Activated T-cell treated with anti-CD3 and anti-CD28 coated beads, Interleukin-2, amount 50 U/mL, for 24 hours (primary cell): ENCODE data around the gene AXIN1.
"Not testable (repeated sequence)": the region's sequence is repeated elsewhere in the genome, so short reads cannot be mapped to it uniquely, and the experiment has no call there.

Experiments
- DNase-seq: peaks from one replicate; pipeline ENCODE4 v3.0.0-alpha.2; 2020
- H3K27ac Mint-ChIP-seq: 2 replicates; pipeline ENCODE4 v1.8.0; 2020; ENCODE audit warnings: mild to moderate bottlenecking, mixed read lengths
- H3K27me3 Mint-ChIP-seq: 2 replicates; pipeline ENCODE4 v1.8.0; 2020; ENCODE audit warnings: mixed read lengths
- H3K36me3 Mint-ChIP-seq: 2 replicates; pipeline ENCODE4 v1.8.0; 2020; ENCODE audit warnings: low read depth, mixed read lengths
- H3K4me1 Mint-ChIP-seq: 2 replicates; pipeline ENCODE4 v1.8.0; 2020; ENCODE audit warnings: low read depth, mixed read lengths
- H3K4me3 Mint-ChIP-seq: 2 replicates; pipeline ENCODE4 v1.8.0; 2020; ENCODE audit warnings: mild to moderate bottlenecking, moderate library complexity, mixed read lengths
- H3K9me3 Mint-ChIP-seq: 2 replicates; pipeline ENCODE4 v1.8.0; 2020; ENCODE audit warnings: mixed read lengths

AXIN1 gene

DNA sequence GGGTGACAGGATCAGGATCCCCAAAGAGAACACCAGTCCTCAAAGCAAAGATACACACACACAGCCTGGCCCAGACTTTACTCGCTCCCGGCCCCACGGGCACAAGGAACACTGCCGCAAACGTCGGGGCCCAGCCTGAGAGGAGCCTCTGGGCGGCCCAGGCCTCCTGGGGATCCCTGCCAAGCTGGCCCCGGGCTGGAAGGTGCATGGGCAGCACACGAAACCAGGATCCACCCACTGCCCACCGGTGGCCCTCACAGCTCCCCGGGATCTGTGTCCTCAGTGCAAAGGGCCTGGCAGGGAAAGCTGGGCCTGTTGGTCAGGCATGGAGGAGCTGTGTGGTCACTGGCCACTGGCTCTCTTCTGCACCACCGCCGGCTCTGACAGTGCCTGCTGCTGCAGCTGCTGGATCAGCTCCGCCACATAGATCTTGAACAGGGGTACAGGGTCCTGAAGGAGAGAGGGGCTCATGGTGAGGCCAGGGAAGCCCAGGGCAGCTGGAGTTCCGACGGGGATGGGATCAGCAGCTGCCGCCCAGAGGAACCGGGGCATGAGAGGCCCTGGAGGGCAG is 14.9 kb upstream of the AXIN1 start:
- Mint-ChIP-seq H3K9me3 (no peaks in the 10 kb centered on the region), H3K4me3 (no peak overlapping the region), H3K27ac (no peak overlapping the region)

DNA sequence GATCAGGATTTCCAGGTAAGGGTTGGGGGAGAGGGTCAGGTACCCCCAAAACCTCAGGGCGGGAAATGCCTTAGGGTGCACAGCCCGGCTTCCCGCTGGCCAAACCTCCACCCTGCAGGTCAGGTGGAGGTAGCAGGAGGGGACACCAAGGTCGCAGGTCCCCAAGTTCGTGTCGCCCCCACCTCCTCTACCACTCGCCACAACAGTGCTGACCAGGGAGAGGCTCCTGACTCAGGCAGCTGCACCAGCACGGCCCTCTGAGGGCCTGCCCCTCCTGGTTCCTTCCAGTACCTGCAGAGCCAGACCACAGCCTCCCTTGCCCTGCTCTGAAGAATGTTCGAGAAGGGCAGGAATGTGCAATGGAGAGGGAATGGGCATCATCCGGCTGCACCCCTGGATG is 14.0 kb upstream of the AXIN1 start:
- H3K4me1 Mint-ChIP-seq = peaks cover 19% of the 10 kb centered on the region
- no peaks in the 10 kb centered on the region for H3K9me3 Mint-ChIP-seq
- H3K27me3 Mint-ChIP-seq = no peaks in the 10 kb centered on the region
- no peak overlapping the region for H3K4me3 Mint-ChIP-seq
- H3K36me3 Mint-ChIP-seq = peaks cover 34% of the 10 kb centered on the region
- H3K27ac Mint-ChIP-seq = no peak overlapping the region
- no peak for DNase-seq

More for the DNA sequence above, 14.9 kb upstream of the AXIN1 start:
- Mint-ChIP-seq H3K27me3 (no peaks in the 10 kb centered on the region), H3K36me3 (peaks cover 42% of the 10 kb centered on the region), H3K4me1 (peaks cover 17% of the 10 kb centered on the region)
- DNase-seq = no peak

DNA sequence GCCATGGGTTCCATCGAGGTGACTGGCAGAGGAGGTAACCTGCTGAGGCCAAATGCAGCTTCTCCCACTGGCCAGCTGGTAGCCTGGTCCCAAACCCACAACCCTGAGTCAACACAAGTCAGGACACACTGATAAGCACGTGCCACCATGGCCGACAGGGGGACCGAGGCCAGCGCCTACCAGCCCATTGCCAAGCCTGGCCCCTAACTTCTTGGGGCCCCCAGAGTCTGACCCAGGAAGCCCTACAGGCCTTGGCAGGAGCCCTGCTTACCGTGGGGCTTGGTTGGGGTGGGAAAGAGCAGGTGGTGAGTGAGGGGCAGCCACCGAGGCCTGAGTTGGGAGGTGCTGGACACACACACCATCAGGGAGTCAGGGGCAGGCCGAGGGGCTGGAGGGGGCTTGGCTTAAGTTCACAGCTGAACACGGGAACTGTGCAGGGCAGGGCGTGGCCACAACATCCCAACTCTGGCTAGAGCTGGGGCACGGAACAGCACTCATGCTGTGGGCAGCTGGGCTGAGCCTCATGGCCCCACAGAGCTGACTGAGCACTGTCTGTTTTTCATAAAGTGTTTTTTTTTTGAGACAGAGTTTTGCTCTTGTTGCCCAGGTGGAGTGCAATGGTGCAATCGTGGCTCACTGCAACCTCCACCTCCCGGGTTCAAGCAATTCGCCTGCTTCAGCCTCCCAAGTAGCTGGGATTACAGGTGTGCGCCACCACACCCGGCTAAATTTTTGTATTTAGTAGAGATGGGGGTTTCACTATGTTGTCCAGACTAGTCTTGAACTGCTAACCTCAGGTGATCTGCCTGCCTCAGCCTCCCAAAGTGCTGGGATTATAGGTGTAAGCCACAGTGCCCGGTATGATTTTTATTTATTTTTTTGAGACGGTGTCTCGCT is 12.3 kb upstream of the AXIN1 start:
- peaks cover 10% of the 10 kb centered on the region for H3K4me1 Mint-ChIP-seq
- no peak overlapping the region for H3K4me3 Mint-ChIP-seq
- no peak for DNase-seq
- peaks cover 31% of the 10 kb centered on the region for H3K36me3 Mint-ChIP-seq
- H3K9me3 Mint-ChIP-seq = no peaks in the 10 kb centered on the region
- H3K27ac Mint-ChIP-seq = no peak overlapping the region
- H3K27me3 Mint-ChIP-seq = no peaks in the 10 kb centered on the region

DNA sequence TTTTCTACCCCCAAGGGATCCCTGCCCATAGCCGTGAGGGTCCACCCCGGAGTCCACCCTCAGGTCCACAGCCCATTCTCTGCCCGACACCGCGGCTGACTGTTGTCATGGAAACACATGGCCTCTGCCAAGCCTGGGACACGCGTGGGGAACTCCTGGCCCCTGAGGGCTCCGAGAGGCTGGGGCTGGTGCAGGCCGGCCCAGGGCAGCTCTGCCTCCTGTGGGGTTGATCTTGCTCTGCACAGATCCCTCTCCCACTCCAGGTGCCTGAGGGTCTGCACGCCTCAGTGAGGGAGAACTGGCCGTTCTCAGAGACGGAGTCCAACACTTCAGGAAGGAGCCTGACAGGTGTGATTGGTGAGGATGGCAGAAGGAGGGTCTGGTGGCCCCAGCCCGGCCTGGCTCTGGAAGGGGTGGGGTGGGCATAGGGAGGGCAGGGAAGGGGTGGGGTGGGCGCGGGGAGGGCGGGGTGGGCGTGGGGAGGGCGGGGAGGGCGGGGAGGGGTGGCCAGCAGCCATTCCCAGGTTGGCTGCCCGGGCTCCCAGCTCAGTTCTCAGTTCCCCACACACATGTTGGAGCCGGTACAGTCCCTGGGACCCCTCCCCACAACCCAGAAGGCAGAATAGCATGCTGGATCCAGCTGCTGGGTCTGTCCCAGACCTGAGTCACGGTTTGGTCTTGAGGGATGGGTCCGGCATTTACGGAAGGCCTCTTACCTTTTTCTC is 11.4 kb upstream of the AXIN1 start:
- Mint-ChIP-seq H3K4me1 (peaks cover 4% of the 10 kb centered on the region), H3K27ac (peak overlapping the region; percentile 26), H3K9me3 (no peaks in the 10 kb centered on the region), H3K27me3 (no peaks in the 10 kb centered on the region), H3K4me3 (no peak overlapping the region), H3K36me3 (peaks cover 22% of the 10 kb centered on the region)
- no peak for DNase-seq

DNA sequence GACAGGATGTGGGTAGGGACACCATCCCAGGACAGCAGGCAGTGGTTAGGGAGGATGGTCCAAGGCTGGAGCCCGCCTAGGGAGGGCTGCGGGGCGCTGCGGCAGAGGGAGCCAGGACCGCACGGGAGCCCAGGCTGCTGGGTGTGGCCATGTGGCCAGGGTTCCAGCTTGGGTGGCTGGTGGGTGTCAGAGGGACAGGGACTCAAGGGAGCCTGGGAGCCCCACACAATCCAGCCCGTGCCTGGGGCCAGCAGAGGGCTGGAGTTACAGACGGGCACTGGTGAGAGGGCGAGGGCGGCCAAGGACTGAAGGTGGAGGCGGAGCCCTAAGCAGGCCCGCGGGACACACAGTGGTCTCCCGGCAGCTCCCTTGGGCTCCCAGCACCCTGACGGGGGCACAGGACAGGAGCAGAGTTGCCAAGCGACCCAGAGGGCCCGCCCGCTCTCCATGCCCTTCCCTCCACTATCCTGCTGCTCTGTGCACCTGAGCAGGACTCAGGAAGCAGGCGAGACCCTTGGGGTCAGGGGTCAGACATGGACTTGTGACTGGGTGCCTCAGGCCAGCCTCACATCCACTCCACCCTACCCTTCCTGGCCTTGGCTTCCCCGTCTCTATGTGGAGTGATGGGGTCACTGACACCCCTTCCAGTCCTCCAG is 10.7 kb upstream of the AXIN1 start:
- H3K9me3 Mint-ChIP-seq = no peaks in the 10 kb centered on the region
- peak overlapping the region; percentile 26 for H3K27ac Mint-ChIP-seq
- H3K27me3 Mint-ChIP-seq = no peaks in the 10 kb centered on the region
- H3K4me1 Mint-ChIP-seq = peaks cover 4% of the 10 kb centered on the region
- DNase-seq = no peak
- peaks cover 16% of the 10 kb centered on the region for H3K36me3 Mint-ChIP-seq
- H3K4me3 Mint-ChIP-seq = no peak overlapping the region

DNA sequence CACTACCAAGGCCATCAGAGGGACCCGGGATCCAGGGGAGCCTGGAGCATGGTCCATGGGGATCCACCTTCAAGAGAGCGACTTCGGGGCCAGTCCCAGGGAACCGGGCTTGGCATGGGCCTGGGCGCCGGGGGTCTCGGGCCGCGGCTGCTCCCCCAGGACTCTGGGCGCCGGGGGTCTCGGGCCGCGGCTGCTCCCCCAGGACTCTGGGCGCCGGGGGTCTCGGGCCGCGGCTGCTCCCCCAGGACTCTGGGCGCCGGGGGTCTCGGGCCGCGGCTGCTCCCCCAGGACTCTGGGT is 10.1 kb upstream of the AXIN1 start:
- H3K36me3 Mint-ChIP-seq = peaks cover 12% of the 10 kb centered on the region
- H3K27ac Mint-ChIP-seq, H3K27me3 Mint-ChIP-seq: not testable (repeated sequence)

DNA sequence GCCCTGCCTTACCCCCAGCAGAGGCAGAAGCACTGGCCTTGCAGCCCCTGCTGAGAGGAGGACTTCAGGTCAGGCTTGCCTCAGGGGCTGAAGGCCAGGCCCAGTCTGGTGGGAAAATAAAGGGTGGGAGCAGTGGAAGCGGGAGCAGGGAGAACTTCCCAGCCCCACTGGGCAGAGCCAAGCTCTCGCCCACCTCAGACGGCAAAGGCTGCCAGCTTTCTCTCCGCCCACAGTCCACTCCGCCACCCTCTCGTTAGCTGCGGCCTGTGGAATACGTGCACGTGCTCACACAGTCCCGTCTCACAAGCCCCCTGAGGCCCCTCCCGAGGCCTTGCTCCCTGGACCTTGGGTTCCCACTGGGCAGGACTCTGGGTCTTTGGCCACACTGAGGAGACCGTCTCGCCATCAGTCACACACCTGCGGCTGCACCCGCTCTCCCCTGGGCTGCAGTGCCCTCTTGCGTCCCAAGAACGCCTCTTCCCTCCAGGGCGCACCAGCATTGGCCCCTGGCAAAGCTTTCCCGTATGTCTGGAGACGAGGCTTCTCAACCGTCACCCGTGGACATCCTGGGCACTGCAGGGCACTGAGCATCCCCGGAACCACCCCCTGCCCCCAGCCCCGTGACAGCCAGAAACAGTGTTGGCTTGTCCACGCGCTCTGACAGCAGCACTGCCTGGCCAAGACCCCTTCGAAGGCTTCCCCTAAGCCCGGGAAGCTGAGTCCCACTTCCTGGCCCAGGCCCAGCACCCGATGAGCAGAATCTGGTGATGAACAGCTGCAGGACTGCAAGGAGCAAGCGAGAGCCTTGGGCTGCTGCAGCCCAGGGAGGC is 9.6 kb upstream of the AXIN1 start:
- no peaks in the 10 kb centered on the region for H3K27me3 Mint-ChIP-seq
- H3K36me3 Mint-ChIP-seq = peaks cover 6% of the 10 kb centered on the region
- no peaks in the 10 kb centered on the region for H3K9me3 Mint-ChIP-seq
- peaks cover 4% of the 10 kb centered on the region for H3K4me1 Mint-ChIP-seq
- peak; percentile 83 for DNase-seq
- H3K4me3 Mint-ChIP-seq = peak overlapping the region; percentile 45
- peak overlapping the region; percentile 47 for H3K27ac Mint-ChIP-seq

More for the DNA sequence above, 10.1 kb upstream of the AXIN1 start:
- H3K4me1 Mint-ChIP-seq, H3K4me3 Mint-ChIP-seq, H3K9me3 Mint-ChIP-seq, DNase-seq: not testable (repeated sequence)

DNA sequence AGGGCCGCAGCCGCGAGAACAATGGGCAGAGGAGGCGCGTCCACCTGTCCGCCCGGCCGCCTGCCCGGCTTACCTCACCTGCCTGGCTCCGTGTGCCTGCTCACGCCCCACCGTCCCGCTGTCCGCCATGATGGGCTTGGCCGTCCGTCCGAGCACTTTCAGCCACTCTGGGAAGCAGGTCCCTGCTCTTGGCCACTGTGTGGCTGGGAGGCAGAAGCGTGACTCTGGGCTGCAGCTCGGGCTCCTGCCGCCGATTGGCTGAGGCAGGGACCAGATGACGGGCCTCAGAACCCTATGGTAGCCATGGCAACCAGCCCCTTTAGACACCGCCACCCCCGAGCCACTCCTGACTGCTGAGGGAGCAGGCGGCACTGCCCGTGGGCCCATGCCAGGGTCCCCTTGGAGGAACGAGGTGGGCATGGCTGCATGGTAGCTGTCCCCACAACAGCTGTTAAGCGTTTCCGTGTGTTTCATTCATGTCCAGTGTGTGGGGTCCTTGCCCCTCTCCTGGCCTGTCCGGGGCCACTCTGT is 8.9 kb upstream of the AXIN1 start:
- no peak for DNase-seq
- Mint-ChIP-seq H3K9me3 (no peaks in the 10 kb centered on the region), H3K27me3 (no peaks in the 10 kb centered on the region), H3K4me3 (no peak overlapping the region), H3K4me1 (peaks cover 4% of the 10 kb centered on the region), H3K36me3 (no peaks in the 10 kb centered on the region), H3K27ac (no peak overlapping the region)

DNA sequence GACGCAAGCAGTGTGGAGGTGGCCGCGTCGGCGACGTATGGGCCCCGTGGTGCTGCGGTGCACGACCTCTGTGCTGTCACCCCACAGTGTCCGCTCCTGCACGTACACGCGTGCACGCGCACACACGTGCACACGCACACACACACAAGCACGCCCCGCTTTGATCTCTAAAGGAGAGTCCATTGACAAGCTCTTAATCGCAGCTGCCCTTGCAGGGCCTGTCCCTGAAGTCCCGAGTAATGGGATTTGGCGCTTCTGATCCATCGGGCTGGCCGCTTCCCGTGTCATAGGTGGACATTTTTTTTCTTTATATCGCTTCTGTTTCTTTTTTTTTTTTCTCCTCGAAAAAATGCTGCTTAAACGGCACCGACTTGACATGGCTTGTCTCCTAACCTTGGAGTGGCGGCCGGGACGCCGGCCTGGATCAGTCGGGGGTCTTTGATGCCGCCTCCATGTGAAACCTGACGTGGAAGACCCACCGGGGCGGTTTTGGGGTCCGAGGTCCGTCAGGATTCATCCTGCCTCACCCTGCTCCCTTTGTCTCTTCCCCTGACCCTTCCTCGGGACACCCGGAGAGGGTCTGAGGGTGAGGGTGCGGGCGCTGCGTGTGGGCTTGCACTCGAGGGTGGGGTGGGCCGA is 8.3 kb upstream of the AXIN1 start:
- no peak for DNase-seq
- no peak overlapping the region for H3K4me3 Mint-ChIP-seq
- H3K9me3 Mint-ChIP-seq = no peaks in the 10 kb centered on the region
- peaks cover 4% of the 10 kb centered on the region for H3K4me1 Mint-ChIP-seq
- no peak overlapping the region for H3K27ac Mint-ChIP-seq
- no peaks in the 10 kb centered on the region for H3K27me3 Mint-ChIP-seq
- H3K36me3 Mint-ChIP-seq = no peaks in the 10 kb centered on the region

DNA sequence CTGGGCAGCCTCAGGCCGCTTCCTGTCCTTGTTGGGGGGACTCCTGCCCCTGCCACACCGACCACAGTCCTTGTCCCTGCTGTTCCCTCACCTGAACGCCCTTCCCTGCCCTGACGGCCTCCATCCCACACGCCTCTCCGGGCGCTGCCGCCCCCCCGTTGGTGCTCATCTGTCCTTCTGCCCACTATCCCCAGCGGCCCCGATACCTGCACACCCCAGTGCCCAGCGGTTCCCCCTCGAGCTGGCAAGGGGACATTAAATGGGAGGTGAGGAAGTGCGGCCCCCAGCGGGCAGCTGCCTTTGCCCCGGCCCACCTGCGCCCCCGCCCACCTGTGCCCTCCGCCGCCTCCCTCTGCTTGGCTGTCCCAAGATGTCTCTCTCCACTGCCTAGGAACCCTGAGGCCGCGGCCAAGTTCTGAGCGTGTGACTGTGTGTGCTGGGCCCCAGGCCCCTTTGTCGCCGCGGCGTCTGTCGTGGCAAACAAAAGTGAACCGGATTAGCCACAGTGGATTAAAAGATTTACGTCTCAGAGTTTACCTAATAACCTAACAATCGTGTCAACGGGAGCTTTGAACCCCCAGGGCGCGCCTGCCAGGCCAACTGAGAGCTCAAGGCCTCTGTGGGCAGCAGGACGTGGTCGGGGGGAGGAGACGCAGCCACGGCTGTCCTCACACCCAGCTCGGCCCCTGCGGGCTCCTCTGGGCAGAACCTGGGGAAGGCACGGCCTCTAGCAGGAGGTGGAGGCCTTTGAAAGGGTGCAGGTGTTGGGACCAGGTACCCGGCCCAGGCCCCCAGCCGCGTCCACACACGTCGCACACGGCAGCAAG is 7.6 kb upstream of the AXIN1 start:
- no peaks in the 10 kb centered on the region for H3K36me3 Mint-ChIP-seq
- H3K27me3 Mint-ChIP-seq = no peaks in the 10 kb centered on the region
- H3K27ac Mint-ChIP-seq = no peak overlapping the region
- DNase-seq = no peak
- H3K9me3 Mint-ChIP-seq = no peaks in the 10 kb centered on the region
- H3K4me3 Mint-ChIP-seq = no peak overlapping the region
- H3K4me1 Mint-ChIP-seq = peaks cover 10% of the 10 kb centered on the region

DNA sequence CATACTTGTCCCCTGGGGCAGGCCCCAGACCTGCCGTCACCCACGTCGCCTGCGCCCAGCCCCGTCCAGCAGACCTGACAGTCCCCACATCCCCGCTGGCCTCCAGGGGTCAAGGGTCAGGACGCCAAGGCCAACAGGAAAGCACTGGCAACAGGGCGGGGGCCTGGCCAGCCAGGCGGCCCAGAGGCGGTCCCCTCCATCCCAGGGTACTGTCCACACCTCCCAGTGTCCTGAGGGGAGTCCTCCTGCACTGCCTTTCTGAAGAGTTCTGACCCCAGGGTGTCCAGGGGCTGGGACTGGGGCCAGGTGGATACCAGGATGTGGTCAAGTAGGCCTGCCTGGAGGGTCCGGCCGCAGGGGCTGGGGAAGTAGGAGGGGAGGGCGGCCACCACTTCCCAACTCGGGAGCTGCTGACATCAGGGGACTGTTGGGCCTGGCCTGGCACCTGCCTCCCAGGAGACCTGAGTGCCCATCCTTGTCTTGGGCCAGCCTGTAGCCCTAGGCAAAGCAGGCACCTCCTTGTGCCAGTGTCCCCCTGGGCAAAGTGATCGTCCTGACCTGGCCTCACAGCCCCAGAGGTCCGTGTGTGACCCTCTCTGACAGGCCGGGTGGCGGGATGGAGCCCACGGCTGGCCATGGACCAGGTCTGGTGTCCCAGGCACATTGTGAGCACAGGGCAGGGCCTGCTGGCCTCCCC is 6.7 kb upstream of the AXIN1 start:
- Mint-ChIP-seq H3K27ac (no peak overlapping the region), H3K9me3 (no peaks in the 10 kb centered on the region), H3K36me3 (no peaks in the 10 kb centered on the region), H3K4me3 (no peak overlapping the region), H3K4me1 (peaks cover 18% of the 10 kb centered on the region), H3K27me3 (no peaks in the 10 kb centered on the region)
- no peak for DNase-seq

DNA sequence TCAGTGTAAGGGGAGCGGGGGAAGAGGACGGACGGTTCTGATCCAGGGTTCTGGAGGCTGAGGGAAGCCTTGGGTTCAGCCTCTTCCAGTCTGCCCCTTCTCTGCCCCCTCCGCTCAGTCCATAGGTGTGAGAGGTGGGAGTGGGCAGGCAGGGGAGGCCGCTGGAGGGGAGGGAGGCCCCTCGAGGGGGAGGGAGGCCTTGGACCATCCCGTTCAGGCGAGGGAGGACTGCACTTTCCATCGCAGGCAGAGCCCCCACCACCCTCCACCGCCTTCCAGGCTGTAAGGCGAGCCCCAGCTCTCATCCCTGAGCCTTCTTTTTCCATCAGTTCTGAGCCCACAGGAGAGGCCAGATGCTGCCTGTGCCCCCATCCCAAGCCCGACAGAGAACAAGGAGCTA is 4.2 kb upstream of the AXIN1 start:
- H3K9me3 Mint-ChIP-seq = no peaks in the 10 kb centered on the region
- no peak overlapping the region for H3K27ac Mint-ChIP-seq
- peaks cover 21% of the 10 kb centered on the region for H3K4me1 Mint-ChIP-seq
- no peak overlapping the region for H3K4me3 Mint-ChIP-seq
- H3K36me3 Mint-ChIP-seq = no peaks in the 10 kb centered on the region
- no peak for DNase-seq
- no peaks in the 10 kb centered on the region for H3K27me3 Mint-ChIP-seq
